Activated naive CD4-positive, alpha-beta T cell treated with anti-CD3 and anti-CD28 coated beads, Interleukin-2, amount 10 ng/mL, durations not matched to agents 5 hours and 36 hours (primary cell): ENCODE data around the gene PBOV1. TPM values are rescaled to one million over a fixed set of nuclear protein-coding genes. Genes with fewer than 3 reads are reported as not detected.

Experiments used
- total RNA-seq, 2 experiments: library from RNA; stranded (reverse); gene quantifications; one replicate each; pipeline ENCODE4 v1.2.3, GENCODE V29; 2021

The PBOV1 gene
- total RNA-seq = not detected

GRCh38 chr6:138218449-138218848 is at the start of gene PBOV1:
TSS of gene PBOV1 (minus strand) at chr6:138218491. CDS start at chr6:138218395, 96 bp downstream.

Other genes with a start within 250 kb of the PBOV1 start
- 1 to 10 TPM; 3.5 to 4.4 TPM for gene PERP, start 111.1 kb downstream of the PBOV1 start, total RNA-seq
- under 1 TPM; 0.20 to 0.29 TPM for gene ARFGEF3, start 56.6 kb downstream of the PBOV1 start, total RNA-seq
- not detected for gene SMIM28, start 159.4 kb upstream of the PBOV1 start, total RNA-seq
- gene HEBP2, start 185.7 kb upstream of the PBOV1 start, total RNA-seq = 10 to 100 TPM; 44.5 to 51.3 TPM